Activated CD8-positive, alpha-beta memory T cell treated with anti-CD3 and anti-CD28 coated beads, Interleukin-2, amount 50 U/mL, for 24 hours (primary cell): ENCODE measurements around the gene SCO2.

Source experiments
- DNase-seq: peaks from one replicate; pipeline ENCODE4 v3.0.0-alpha.2; 2020; ENCODE audit errors: extremely low read depth

SCO2 gene

DNA sequence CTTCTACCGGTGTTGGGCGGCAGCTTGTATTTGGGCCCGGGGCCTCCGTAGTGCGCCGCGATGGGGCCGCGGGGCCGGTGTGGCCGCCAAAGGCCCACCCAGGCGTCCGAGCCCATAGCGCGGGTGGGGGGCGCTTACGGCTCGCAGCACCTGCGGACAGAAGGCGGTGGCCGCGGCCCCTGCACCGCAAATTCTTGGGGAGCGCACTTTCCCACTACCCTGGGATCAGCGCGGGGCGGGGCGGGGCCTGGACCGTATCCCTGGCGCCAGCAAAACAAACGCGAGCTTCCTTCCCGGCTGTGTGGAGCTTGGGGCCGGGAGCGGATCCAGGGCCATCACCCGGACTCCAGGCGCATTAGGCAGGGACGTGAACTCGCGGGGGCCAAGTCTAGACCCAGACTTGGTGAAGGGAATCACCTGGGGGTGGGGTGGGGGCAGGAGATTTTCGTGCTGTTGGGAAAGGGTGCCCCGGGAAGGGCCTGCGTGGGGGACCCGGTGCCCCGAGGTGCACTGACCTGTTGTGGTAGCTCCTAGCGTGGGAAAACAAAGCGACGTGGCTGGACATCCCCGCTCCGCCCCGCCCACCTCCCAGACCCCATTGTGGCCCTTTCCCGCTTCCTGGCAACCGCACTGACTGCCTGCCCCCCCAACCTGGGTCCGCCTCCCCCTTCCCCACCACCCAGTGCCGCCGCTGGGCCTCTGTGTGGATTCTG, 6.7 kb upstream of the SCO2 start:
- no peak for DNase-seq

DNA sequence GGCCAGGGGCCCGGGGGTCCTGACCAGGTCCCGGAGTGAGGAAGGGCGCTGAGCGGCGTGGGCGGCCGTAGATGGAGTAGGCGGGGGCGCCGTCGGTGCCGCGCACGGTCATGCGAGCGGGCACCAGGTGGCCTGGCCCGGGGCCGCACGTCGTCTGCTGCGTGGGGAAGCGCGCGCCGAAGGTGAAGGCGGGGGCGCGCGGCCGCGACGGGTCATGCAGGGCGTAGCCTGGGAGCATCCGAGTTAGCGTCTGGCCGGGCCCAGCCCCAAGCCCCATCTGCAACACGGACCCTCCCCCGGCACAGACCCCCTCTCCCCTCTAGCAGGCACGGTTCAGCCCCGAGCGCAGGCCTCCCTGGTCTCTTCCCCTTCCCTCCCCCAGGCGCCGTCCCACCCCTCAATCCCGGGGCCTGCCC, 6.2 kb upstream of the SCO2 start:
- DNase-seq = no peak

DNA sequence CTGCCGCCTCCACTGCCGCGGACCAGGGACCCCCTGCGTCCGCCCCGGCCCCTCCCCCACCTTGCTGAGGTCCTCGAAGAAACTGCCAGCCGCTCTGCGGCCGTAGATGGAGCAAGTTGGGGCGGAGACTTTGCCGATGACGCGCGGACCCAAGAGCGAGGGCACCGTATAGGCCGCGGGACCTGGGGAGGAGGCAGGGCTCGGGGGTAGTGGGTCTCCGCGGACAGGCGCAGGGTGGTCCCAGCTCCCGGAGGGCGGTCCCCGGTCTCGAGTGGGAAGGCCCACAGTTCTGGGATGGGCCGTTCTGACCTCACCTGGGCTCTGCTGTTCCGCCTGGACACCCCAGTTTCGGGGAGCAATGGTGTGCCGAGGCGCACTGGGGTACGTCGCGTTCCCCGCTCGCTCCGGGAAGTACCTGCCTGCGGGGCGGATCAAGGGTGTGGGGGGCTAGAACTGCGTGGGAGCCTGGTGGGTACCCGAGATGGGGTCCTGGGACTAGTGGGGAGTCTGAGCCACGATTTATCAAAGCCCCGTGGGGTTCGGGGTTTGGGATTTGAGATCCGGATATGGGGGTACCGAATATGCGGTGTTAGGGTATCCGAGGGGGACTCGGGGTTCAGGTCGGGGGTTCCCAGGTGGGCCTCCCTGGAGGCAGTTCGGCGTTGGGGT, 5.6 kb upstream of the SCO2 start:
- DNase-seq = no peak

DNA sequence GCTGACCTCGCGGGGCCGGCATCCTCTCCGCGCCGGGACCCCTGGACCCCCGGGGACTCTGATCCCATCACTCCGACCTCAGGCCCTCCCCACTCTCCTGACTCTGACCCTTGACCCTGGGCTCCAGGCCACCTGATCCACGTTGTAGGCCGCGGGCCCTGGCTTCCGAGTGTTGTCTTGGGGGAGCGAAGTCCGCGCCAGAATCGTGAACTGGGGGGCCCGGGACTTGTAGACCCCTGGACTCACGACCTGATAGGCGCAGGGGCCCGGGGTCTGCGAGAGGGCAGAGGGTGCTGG, 5.1 kb upstream of the SCO2 start:
- DNase-seq = no peak

DNA sequence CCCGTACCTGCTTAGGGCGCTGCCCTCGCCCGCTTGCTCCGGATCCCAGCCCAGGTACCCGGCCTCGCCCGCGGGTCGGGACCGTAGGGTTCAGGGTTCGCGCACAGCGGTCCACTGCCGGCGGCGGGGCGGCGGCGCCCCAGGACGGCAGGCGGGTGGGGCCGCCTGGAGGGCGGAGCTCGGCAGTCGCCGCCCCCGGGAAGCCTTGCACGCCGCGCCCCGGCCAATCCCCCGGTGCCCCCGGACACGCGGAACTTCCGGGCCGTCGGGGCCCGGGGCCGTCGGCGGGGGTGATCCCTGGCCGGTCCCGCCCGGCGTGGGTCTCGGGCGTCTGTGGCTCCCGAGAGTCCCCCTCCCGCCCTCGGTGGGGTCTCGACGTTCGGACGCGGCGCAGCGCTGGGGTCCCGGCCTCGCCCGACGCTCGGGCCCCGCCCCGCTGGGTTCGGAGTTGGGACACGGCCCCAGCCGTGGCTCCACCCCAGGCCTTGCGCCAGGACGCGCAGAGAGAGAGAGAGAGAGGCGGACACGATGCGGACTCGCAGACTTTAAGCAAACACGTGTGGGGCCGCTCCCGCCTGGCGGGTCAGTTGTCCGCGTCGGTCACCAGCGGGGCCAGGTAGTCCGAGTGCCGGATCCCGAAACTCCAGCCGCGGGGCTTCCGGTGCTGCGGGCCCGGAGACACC, 4.6 kb upstream of the SCO2 start, which contains the start of gene TYMP:
Gene TYMP (minus strand): TSS at position 116 of the 683 bp plus-strand sequence. CDS start 303 bp downstream, outside the sequence.
- DNase-seq = no peak

DNA sequence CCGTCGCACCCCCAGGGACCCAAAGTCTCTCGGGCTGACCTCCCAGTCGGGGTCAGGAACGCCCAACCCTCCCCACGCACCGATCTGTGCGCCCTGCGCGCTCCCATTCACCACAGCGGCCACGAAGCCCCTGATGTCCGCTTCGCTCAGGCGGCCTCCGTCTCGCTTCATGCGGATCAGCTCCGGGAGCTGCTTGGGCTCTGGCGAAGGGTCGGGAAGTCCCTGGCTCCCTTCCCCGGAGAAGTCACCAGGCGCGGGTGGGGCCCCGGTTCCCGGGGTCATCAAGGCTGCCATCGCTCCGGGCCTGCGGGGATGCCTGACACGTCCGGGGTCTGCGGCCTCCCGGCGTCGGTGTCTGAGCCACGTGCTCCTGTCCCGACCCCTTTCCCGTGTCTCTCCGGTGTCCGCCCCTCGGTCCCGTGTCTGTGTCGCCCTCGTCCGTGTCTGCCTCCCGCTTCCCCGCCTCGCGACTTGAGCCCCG, 4.1 kb upstream of the SCO2 start:
- DNase-seq = no peak

DNA sequence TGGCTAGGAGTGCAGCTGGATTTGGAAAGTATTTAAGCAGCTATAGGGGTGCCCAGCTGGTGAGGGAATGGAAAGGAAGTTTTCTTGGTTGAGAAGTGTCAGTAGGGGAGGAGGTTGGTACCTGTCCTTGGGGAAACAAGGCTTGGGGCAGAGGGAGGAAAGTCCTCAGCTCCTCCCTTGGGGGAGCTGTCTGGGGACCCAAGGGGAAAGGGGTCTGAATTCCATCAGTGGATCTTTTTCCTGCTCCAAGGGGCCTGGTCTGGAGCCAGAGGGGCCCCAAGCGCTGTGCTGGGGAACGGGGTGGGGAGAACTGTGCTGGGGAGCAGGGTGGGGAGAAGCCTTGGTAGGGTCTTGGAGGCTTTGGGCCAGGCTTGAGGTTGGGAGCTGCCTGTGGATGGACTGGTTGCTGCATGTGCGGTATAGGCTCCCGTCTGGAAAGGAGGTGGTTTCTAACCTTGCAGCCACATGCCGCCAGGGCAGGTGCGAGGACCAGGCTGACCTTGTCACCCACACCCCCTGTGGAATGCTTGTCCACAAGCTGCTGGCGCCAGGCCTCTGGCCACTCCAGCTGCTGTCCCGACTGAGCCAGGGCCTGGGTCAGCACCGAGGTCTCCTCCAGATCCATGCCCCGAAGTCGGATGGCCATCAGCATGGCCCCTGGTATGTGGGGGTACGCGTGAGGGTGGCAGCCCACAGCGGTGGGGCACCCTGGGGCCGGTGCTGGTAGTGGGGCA, 3.5 kb upstream of the SCO2 start:
- no peak for DNase-seq

DNA sequence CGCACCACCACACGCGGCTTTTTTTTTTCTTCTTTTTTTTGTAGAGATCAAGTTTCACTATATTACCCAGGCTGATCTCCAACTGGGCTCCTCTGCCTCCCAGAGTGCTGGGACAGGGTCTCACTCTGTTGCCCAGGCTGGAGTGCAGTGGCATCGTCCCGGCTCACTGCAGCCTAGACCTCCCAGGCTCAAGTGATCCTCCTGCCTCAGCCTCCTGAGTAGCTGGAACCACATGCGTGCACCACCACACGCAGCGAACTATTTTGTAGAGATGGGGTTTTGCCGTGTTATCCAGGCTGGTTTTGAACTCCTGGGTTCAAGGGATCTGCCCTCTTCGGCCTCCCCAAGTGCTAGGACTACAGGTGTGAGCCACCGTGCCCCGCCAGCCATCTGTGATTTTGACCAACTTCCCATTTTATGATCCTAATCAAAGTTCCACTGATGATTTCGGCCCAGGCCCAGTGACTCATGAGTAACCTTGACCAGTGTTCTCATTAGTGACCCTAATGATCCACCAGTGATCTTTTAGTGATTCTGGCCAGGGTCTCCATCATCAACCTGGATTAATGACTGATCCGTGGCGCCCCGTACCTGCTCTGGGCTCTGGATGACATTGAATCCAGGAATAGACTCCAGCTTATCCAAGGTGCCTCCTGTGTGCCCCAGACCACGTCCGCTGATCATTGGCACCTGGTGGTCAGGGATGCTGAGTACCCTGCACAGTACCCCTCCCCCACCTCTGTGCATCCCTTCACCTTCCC, 2.7 kb upstream of the SCO2 start:
- DNase-seq = no peak

DNA sequence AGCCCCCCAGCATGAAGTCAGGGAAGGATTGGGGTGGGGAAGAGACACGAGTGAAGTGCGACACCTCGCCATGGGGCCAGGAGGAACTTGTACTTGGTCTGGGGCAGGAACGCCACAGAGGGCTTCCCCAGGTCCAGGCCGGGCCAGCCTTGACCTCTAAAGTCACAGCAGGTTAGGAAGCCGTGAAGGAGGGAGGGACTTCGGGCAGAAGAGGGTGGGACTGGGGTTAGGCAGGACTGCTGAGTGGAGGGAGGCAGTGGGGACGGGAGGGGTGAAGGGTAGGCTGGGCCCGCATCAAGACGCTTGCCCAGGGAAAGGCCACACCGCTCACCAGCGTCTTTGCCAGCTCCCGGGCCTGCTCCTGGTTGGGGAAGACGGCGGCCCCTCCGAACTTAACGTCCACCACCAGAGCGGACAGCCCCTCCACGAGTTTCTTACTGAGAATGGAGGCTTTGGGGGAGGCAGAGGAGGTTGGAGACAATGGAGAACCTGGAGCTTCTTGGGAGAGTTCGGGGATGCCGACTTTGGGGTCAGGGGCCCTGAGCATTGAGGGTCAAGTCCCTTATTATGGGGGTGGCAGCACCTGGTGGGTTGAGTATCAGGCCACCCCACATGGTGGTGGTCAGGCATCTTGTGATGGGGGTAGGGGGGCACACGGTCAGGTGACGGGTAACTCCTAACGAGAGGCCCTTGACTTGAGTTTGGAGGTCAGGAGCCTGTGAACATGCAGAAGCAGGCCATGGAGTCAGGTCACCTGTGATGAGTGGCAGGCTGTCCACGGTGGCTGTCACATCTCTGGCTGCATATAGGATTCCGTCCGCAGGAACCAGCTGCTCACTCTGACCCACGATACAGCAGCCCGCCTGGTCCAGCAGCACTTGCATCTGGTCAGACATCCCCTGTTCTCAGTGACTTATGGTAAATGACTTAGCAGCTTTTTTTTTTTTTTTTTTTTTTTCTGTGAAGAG, 1.7 kb upstream of the SCO2 start:
- DNase-seq = no peak

DNA sequence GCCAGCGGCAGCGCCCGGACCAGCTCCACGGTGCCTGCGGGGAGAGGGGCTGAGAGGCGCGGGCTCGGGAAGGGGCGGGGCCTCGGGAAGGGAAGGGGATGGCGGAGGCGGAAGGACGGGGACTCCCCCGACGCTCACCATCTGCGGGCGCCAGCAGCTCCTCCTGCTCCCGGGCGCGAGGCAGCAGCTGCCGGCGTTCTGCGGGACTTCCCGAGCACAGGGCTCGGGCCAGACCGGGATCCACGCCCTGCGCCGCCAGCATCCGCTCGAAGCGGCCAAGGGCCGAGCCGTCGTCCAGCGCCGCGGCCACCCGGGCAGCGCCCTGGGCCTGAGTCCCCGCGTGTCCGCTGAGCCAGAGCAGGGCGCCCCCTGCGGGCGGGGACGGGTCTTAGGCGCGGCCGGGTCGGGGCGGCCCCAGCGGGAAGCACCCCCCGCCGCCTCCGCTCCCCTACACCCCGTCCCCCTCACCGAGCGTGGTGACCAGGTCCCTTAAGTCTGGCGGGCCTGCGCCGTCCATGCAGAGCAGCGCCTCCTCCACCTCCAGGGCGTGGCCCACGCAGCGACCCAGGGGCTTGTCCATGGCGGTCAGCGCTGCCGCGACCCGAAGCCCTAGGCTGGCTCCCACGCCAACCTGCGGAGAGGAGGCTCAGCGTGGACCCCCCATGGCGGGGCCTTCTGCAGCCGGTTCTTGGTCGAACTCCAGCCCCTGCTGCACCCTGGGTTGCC, 873 bp upstream of the SCO2 start:
- no peak for DNase-seq

DNA sequence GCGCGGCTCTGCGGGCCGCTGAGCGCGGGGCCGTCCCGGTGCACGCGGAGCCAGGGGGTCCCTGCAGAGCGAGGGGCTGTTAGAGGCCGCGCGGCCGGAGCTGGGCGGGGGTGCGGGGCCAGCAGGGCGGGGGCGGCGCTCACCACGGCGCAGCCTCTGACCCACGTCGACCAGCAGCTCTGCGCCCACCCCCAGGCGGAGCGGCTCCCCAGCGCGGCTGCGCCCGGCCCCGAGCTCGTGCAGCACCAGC, 385 bp upstream of the SCO2 start:
- no peak for DNase-seq

DNA sequence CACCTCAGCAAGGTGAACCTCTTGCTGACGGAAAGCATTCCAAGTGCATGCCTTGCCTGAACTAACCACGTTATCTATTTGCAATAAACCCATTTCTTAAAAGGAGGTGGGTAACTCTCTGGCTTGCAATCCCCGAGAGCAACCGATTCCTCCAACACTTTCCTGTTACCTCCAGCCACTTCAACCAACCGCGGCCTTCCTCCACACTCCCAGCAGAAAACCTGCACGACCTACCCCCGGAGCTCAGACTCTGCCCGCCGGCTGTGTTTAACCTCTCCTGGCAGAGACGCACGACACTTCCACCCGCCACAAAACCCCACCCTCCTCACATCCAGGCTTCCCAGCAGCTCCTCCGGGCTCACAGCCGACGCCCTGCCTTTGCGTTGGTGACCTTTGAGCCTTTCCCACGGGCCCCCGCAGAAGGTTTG, 708 bp downstream of the SCO2 start:
- no peak for DNase-seq

DNA sequence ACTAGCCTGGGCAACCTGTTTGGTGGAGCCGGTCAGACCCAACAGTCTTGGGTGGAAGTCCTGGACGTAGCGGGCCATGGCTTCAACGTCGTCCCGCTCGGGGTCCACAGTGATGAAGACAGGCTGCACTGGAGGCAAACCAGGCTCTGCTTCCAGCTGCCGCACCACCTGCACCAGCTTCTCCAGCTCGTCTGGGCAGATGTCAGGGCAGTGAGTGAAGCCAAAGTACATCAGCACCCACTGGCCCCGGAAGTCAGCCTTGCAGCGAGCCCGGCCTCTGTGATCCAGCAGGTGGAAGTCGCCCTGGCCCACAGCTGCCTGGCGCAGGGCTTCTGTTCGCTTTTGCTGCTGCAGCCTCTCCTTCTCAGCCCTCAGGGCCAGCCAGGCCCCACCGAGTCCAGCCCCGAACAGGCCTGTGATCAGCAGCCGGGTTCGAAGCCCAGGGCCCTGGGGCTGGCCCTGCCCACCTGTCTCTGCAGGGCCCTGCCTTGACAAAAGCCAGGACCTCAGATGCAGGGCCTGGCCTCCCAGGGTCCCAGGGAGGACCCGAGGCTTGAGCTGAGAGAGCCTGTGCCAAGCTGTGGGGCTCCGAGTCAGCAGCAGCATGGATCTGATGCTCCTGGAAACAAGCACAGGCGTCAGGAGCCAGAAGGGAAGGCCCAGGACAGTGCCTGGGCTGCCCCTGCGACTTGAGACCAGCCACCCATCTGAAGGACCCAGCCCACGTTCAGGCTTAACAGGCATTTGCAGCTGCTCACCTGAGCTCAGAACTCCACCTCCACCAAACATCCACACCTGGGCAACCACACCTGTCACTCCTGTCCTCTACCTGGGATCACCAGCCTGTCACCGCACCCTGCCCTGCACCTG, 1.4 kb downstream of the SCO2 start:
- no peak for DNase-seq

DNA sequence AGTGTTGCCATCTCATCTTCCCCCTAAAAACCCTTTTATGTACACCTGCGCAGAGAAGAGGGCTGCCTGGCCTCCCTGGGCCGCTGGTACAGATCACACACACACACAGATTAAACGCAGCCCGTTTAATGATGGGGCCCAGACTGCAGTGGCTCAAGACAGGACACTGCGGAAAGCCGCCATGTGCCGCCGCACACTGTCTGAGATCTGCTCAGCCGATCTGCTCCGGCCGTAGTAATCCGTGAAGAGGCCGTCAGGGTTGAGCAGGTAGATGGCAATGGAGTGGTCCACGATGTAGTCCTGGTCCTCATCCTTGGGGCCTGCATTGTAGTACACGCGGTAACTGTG, 2.0 kb downstream of the SCO2 start:
- DNase-seq = no peak

DNA sequence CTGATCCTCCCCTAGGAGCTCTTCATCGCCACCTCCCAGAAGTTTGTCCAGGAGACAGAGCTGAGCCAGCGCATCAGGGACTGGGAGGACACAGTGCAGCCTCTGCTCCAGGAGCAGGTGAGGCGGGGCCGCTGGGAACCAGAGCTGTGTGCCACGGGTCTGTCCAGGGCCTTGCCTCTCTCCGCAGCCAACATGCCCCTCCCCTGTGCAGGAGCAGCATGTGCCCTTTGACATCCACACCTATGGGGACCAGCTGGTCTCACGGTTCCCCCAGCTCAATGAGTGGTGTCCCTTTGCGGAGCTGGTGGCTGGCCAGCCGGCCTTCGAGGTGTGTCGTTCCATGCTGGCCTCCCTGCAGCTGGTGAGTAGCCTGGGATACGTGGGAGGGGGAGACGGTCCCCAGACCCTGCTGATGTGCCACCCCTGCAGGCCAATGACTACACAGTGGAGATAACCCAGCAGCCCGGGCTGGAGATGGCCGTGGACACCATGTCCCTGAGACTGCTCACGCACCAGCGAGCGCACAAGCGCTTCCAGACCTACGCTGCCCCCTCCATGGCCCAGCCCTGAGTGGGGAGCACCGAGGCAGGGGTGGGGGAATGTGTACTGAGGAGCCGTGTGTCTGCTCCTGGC, 2.5 kb downstream of the SCO2 start:
- DNase-seq = no peak

DNA sequence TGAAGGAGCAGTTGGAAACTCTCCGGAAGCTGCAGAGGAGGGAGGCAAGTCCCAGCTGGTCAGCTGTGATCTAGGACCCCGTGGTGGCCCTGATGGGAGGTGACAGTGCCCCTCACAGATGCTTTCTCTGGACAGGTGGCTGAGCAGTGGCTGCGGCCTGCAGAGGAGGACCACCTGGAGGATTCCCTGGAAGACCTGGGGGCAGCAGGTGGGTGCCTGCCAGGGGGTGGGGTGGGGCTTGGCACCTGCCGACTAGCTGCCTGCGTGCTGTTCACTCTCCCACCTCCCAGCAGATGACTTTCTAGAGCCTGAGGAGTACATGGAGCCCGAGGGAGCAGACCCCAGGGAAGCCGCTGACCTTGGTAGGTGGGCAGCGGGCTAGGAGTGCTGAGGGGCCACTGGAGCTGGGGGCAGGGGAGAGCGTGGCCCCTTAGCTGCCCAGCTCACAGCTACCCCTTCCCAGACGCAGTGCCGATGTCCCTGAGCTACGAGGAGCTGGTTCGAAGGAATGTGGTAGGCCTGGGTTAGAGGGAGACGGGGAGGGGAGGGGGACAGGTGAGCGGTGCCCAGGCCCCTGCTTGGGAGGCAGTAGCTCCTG, 3.1 kb downstream of the SCO2 start:
- DNase-seq = no peak

DNA sequence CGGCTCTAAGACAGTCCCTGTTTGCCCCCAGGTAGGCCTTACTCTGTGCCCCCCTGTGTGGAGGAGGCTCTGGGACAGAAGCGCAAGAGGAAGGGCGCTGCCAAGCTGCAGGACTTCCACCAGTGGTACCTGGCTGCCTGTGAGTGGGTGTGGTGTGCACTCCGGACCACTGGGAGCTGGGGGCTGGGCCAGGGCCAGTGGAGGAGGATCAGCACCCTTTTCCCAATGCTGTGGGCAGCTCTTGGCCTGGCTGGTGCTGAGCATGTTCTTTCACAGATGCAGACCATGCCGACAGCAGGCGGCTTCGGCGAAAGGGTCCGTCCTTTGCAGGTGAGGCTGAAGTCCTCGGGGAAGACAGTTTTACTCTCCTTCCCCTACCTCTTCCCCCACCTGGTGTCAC, 3.7 kb downstream of the SCO2 start:
- DNase-seq = no peak

DNA sequence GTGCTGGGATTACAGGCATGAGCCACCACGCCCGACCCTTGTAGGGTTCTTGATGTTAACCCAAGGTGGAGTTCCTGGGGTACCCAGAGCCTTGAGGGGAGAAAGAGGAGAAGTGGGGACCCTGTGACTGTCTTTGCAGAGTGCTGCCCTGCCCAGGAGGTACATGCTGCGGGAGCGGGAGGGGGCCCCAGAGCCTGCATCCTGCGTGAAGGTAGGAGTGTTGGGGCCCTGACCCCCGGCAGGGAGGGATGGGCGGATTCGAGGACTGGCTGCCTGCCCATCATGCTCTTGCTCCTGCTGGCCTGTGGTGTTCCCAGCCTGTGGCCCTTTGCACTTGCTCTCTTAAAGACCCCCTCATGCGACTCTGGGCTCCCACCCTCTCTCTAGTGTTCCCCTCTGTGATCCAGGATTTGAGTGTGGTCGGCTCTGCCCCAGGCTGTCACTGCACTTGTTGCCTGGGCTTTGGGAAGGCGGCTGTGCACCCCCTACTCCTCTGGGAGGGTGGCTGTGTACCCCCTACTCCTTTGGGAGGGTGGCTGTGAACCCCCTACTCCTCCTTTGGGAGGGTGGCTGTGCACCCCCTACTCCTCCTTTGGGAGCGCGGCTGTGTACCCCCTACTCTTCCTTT, 4.5 kb downstream of the SCO2 start:
- DNase-seq = no peak
